NCI-H524 (cell line): Measurements from ENCODE around the gene GFPT2.

Experiments used
- DNase-seq, 2 experiments: peaks; one replicate each; lab custom pipeline; 2025; lab: John Stamatoyannopoulos, UW

Gene GFPT2

DNA sequence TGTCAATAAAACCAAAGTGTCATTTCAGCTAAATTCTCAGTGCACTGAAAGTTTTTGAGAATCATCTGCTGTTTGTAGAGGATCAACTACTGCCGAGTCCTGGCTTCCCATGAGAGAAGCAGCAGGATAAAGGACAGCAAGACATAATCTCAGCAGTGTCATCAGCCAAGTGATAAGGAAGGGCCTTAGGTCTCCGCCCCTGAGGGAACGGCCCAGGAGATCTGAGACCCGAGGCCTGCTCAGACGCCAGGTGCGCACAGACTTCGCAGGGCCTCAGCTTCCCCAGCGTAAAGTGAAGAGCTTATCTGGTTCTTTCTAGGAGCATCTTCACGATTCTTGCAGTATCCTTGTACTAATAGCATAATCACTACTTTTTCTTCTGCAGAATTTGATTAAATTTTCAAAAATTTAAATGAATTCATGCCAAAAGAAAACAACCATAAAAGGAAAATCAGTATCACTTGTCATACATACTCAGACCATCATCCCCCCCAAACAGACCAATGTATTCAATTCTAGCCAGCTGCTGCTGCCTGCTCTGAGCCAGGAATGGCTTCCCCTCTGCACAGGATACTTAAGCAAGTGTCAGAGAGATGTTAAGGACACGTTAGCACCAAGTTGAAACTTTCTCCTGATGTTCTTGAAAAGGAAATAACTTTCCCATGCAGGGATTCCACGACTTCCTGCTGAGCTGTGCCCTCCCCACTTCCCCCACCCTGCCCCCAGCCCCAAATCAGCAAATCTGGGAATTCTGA lies 2.2 kb downstream of the GFPT2 start:
- DNase-seq: no peak

- DNase-seq: no peak
Observed at GRCh38 chr5:180350296-180350695, 2.8 kb downstream of the GFPT2 start.

DNA sequence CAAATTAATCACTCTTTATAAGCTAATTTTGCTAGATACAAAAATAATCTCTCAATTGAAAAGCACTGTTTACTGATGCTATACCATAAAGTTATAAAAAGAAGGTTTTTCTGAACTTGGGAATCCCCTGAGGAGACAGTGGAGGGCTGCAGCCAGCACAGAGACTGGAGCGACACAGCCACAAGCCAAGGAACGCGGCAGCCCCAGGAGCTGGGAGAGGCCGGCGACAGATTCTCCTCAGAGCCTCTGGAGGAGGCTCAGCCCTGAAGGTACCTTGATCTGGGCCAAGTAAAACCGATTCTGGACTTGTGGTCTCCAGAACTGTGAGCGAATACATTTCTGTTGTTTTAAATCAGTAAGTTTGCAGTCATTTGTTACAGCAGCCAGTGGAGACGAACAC lies 3.7 kb downstream of the GFPT2 start:
- DNase-seq: no peak

DNA sequence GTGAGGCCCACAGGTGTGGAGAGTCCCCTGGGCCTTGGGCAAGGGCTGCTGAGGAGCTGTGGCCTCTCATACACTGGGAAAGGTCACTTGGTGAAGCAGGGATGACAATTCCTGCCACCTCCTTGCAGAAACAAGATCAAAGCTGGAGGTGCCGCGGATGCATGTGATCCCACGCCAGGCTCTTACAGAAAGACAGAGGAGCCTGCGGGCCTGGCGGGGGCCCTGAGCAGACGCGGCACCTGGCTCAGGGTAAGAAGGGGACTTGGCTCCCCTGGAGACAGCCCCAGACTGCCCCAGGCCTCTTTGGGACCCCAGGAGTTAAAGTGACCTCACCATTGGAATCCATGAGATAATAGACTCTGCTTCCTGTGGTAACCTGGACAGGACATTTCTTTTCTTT lies 4.8 kb downstream of the GFPT2 start:
- DNase-seq: no peak

GRCh38 chr5:180347702-180348101 lies 5.4 kb downstream of the GFPT2 start:
- DNase-seq: no peak

DNA sequence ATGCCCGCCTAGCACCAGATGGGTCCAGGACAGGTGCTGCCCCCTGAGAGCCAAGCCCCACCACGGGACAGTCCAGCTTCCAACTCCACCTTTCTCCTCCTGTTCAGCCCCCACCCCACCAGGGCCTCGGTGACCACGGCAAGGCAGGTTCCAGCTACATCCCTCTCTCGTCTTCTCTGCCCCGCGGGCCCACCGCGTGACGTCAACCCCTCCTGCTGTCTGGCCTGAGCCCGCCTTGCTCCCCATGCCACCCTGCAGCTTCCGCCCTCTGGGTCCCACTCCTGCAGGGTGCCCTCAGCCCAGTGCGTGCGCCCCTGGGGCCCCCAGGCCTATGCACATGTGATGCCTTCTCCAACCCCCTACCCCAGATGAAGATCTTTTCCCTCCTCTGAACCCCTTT lies 6.8 kb downstream of the GFPT2 start:
- DNase-seq: no peak

GRCh38 chr5:180345781-180346180 lies 7.4 kb downstream of the GFPT2 start:
- no peak for DNase-seq

DNA sequence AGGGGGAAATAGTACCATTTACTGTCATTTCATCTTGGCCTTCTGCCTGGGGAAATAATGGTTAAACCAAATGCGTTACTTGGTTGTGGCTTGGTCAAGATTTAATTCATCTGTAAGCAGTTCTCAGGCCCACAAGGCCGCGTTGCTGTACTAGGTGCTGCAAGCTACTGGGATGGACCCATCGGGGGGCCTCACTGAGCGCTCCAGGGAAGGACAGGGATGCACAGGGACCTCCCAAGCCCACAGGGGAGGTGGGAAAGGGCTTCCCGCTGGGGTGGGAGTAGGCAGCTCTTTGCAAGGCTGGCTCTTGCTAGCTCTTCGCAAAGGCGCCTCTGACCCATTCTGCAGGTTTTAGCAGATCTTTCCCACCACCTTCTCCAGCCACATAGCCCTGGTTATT lies 8.0 kb downstream of the GFPT2 start:
- no peak for DNase-seq

DNA sequence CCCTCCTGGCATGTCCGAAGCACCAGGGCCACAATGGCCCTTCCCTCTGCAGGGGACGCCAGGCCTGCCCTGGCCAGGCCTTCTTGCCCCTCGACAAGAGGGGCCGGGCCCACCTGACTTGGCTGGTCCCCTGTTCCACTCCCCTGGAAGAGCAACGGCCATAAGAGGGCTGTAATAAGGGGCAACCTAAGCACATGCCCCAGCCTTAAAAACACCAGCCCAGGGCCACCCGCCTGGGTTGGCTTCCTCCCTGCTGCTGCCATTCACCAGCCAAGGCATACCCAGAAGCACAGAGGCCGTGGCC lies 8.5 kb downstream of the GFPT2 start:
- no peak for DNase-seq

- peak in 1 of 2 experiments; percentile 70 for DNase-seq
Observed at GRCh38 chr5:180343831-180344695, 9.1 kb downstream of the GFPT2 start.

GRCh38 chr5:180343110-180343830 lies 9.9 kb downstream of the GFPT2 start:
- no peak for DNase-seq

DNA sequence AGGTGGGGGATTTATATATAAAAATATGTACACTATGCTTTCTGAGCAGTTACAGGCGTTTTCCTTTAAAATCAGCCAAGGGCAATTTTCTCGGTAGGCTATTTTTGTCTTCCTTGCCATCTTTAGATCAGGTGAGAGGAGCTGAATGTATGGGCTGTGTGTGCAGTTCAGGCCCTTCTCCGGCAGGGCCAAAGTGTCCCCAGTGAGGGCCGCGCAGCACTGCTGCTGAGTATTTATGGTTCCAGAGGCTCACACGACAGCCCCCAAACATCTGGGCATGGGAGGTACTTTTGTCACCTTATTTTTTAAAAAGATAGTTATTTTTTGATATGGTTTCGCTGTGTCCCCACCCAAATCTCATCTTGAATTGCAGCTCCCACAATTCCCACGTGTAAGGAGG lies 11.5 kb downstream of the GFPT2 start:
- no peak for DNase-seq

- no peak for DNase-seq
Observed at GRCh38 chr5:180340856-180341255, 12.3 kb downstream of the GFPT2 start.

- no peak for DNase-seq
Observed at GRCh38 chr5:180339583-180340183, 13.5 kb downstream of the GFPT2 start.

- DNase-seq: no peak
Observed at GRCh38 chr5:180338001-180338707, 15.0 kb downstream of the GFPT2 start.

- DNase-seq: no peak
Observed at GRCh38 chr5:180336234-180337020, 16.7 kb downstream of the GFPT2 start.

GRCh38 chr5:180335614-180336233 lies 17.4 kb downstream of the GFPT2 start:
- no peak for DNase-seq

GRCh38 chr5:180334751-180335613 lies 18.2 kb downstream of the GFPT2 start:
- no peak for DNase-seq

- DNase-seq: no peak
Observed at GRCh38 chr5:180334176-180334575, 19.0 kb downstream of the GFPT2 start.

- DNase-seq: no peak
Observed at GRCh38 chr5:180333661-180334060, 19.5 kb downstream of the GFPT2 start.
